ENCODE data around the gene KLF3. TPM values are rescaled to one million over a fixed set of nuclear protein-coding genes. Genes with fewer than 3 reads are reported as not detected.

Gene KLF3
- total and polyA plus RNA-seq, 2 experiments from 2014 or later, result 68.4 to 77.3 TPM

- WGBS (ENCODE audit: low lambda C conversion rate, missing lambda C conversion rate), result 98% methylated on average over 6 of the region's 6 CpGs
- Histone ChIP-seq H3K36me3 (replicated peaks; ENCODE audit: insufficient read depth, low read depth) (no peaks in the 10 kb centered on the region), H3K4me1 (ENCODE audit: insufficient read depth) (no peaks in the 10 kb centered on the region), H3K4me3 (no peak overlapping the region), H3K9me3 (ENCODE audit: low read depth) (no peaks in the 10 kb centered on the region), H4K20me1 (ENCODE audit: insufficient read depth, poor library complexity, severe bottlenecking) (no peaks in the 10 kb centered on the region), H3K4me2 (no peak overlapping the region), H3K79me2 (no peaks in the 10 kb centered on the region), H3K27me3 (no peaks in the 10 kb centered on the region), H2AFZ (no peak overlapping the region), H3K27ac (no peak overlapping the region), H3K9me2 (replicated peaks; ENCODE audit: insufficient read depth) (no peaks in the 10 kb centered on the region)
- DNase-seq (ENCODE audit: low spot score), result no peak
- TF ChIP-seq CTCF (IDR thresholded peaks at IDR 0.05; ENCODE audit: poor library complexity) (no peak), EZH2 (IDR thresholded peaks at IDR 0.05; ENCODE audit: borderline replicate concordance) (no peak), EZH2phosphoT487 (IDR thresholded peaks at IDR 0.05; ENCODE audit: low read depth, severe bottlenecking, unreplicated experiment) (no peak)
Observed at GRCh38 chr4:38738940-38739803, 75.2 kb downstream of the KLF3 start.

GRCh38 chr4:38740303-38740702 is 76.3 kb downstream of the KLF3 start:
- no peaks in the 10 kb centered on the region for H3K9me2 ChIP-seq (replicated peaks; ENCODE audit: insufficient read depth)
- WGBS (ENCODE audit: low lambda C conversion rate, missing lambda C conversion rate), result 82% methylated on average over 2 of the region's 2 CpGs
- no peaks in the 10 kb centered on the region for H3K79me2 ChIP-seq
- no peak for DNase-seq (ENCODE audit: low spot score)
- H3K36me3 ChIP-seq (replicated peaks; ENCODE audit: insufficient read depth, low read depth), result no peaks in the 10 kb centered on the region
- no peak overlapping the region for H3K27ac ChIP-seq
- no peaks in the 10 kb centered on the region for H3K9me3 ChIP-seq (ENCODE audit: low read depth)
- H4K20me1 ChIP-seq (ENCODE audit: insufficient read depth, poor library complexity, severe bottlenecking), result no peaks in the 10 kb centered on the region
- TF ChIP-seq EZH2 (IDR thresholded peaks at IDR 0.05; ENCODE audit: borderline replicate concordance) (no peak), EZH2phosphoT487 (IDR thresholded peaks at IDR 0.05; ENCODE audit: low read depth, severe bottlenecking, unreplicated experiment) (no peak), CTCF (IDR thresholded peaks at IDR 0.05; ENCODE audit: poor library complexity) (no peak)
- no peaks in the 10 kb centered on the region for H3K27me3 ChIP-seq
- H3K4me3 ChIP-seq, result no peak overlapping the region
- no peak overlapping the region for H3K4me2 ChIP-seq
- no peaks in the 10 kb centered on the region for H3K4me1 ChIP-seq (ENCODE audit: insufficient read depth)
- no peak overlapping the region for H2AFZ ChIP-seq

- H3K4me2 ChIP-seq, result no peak overlapping the region
- H3K4me1 ChIP-seq (ENCODE audit: insufficient read depth), result no peaks in the 10 kb centered on the region
- H3K27me3 ChIP-seq, result no peaks in the 10 kb centered on the region
Observed at GRCh38 chr4:38743866-38744265, 79.9 kb downstream of the KLF3 start.

More at GRCh38 chr4:38743866-38744265, 79.9 kb downstream of the KLF3 start:
- TF ChIP-seq EZH2phosphoT487 (IDR thresholded peaks at IDR 0.05; ENCODE audit: low read depth, severe bottlenecking, unreplicated experiment), result no peak
- no peak for TF ChIP-seq EZH2 (IDR thresholded peaks at IDR 0.05; ENCODE audit: borderline replicate concordance)
- TF ChIP-seq CTCF (IDR thresholded peaks at IDR 0.05; ENCODE audit: poor library complexity), result no peak
- no peaks in the 10 kb centered on the region for H3K9me3 ChIP-seq (ENCODE audit: low read depth)
- no peak overlapping the region for H3K4me3 ChIP-seq
- no peaks in the 10 kb centered on the region for H4K20me1 ChIP-seq (ENCODE audit: insufficient read depth, poor library complexity, severe bottlenecking)
- H3K27ac ChIP-seq, result no peak overlapping the region
- WGBS (ENCODE audit: low lambda C conversion rate, missing lambda C conversion rate), result 96% methylated on average over 1 of the region's 1 CpG
- H3K36me3 ChIP-seq (replicated peaks; ENCODE audit: insufficient read depth, low read depth), result no peaks in the 10 kb centered on the region
- H3K9me2 ChIP-seq (replicated peaks; ENCODE audit: insufficient read depth), result no peaks in the 10 kb centered on the region
- H3K79me2 ChIP-seq, result no peaks in the 10 kb centered on the region
- DNase-seq (ENCODE audit: low spot score), result no peak
- no peak overlapping the region for H2AFZ ChIP-seq

Measured in hepatocyte (in vitro differentiated cells).